Trophoblast cell (in vitro differentiated cells and primary cell): ENCODE measurements around the gene POU2F2.

Experiments
- DNase-seq, 2 donors: peaks; one replicate each; pipeline ENCODE4 v3.0.0-alpha.2; 2016
- H2AFZ ChIP-seq: 2 replicates; pipeline ENCODE4 v1.6.1; 2013; ENCODE audit warnings: low read length, moderate library complexity, mild to moderate bottlenecking; ENCODE audit not compliant: insufficient read depth, poor library complexity
- H2AK5ac ChIP-seq: 2 replicates; pipeline ENCODE4 v1.6.1; 2013; ENCODE audit warnings: mild to moderate bottlenecking, low read length
- H2BK120ac ChIP-seq: 2 replicates; pipeline ENCODE4 v1.6.1; 2013; ENCODE audit warnings: low read length, mild to moderate bottlenecking, moderate library complexity; ENCODE audit not compliant: insufficient read depth, poor library complexity
- H2BK12ac ChIP-seq: 2 replicates; pipeline ENCODE4 v1.6.1; 2013; ENCODE audit warnings: mild to moderate bottlenecking, low read length, moderate library complexity
- H2BK5ac ChIP-seq: 2 replicates; pipeline ENCODE4 v1.6.1; 2013; ENCODE audit warnings: low read length, low read depth, moderate library complexity, mild to moderate bottlenecking; ENCODE audit not compliant: poor library complexity
- H3K14ac ChIP-seq: 2 replicates; pipeline ENCODE4 v1.6.1; 2013; ENCODE audit warnings: mild to moderate bottlenecking, low read length
- H3K18ac ChIP-seq: 2 replicates; pipeline ENCODE4 v1.6.1; 2013; ENCODE audit warnings: mild to moderate bottlenecking, low read length
- H3K23ac ChIP-seq: 2 replicates; pipeline ENCODE4 v1.6.1; 2013; ENCODE audit warnings: low read length
- H3K27ac ChIP-seq: 2 replicates; pipeline ENCODE4 v1.5.1; 2013; ENCODE audit warnings: low read depth, mild to moderate bottlenecking, inconsistent platforms, low read length, moderate library complexity
- H3K27me3 ChIP-seq: 2 replicates; pipeline ENCODE4 v1.6.1; 2013; ENCODE audit warnings: inconsistent platforms, mild to moderate bottlenecking, low read length, moderate library complexity; ENCODE audit not compliant: insufficient read depth
- H3K36me3 ChIP-seq, 2 experiments: 1 replicate in 1 of 2; 2 replicates in 1 of 2; pipeline ENCODE4 v1.6.1; 2013; ENCODE audit warnings: low read length in 2 of 2, mild to moderate bottlenecking in 2 of 2, moderate library complexity in 1 of 2; ENCODE audit not compliant: insufficient read depth in 2 of 2, control insufficient read depth in 1 of 2
- H3K4ac ChIP-seq: 2 replicates; pipeline ENCODE4 v1.6.1; 2013; ENCODE audit warnings: low read depth, mild to moderate bottlenecking, low read length, moderate library complexity
- H3K4me1 ChIP-seq, 2 experiments: 1 replicate in 1 of 2; 2 replicates in 1 of 2; pipeline ENCODE4 v1.6.1; 2013; ENCODE audit warnings: low read length in 2 of 2, mild to moderate bottlenecking in 2 of 2, moderate library complexity in 1 of 2; ENCODE audit not compliant: insufficient read depth in 2 of 2, control insufficient read depth in 1 of 2
- H3K4me2 ChIP-seq: 2 replicates; pipeline ENCODE4 v1.6.1; 2013; ENCODE audit warnings: inconsistent platforms, mild to moderate bottlenecking, low read length, moderate library complexity
- H3K4me3 ChIP-seq: 2 replicates; pipeline ENCODE4 v1.5.1; 2013; ENCODE audit warnings: mild to moderate bottlenecking, low read depth, low read length, inconsistent platforms
- H3K79me1 ChIP-seq: one replicate; pipeline ENCODE4 v1.6.1; 2013; ENCODE audit warnings: low read length
- H3K79me2 ChIP-seq: 2 replicates; pipeline ENCODE4 v1.6.1; 2013; ENCODE audit warnings: low read length, mild to moderate bottlenecking; ENCODE audit not compliant: control insufficient read depth, insufficient read depth, poor library complexity
- H3K9ac ChIP-seq: 2 replicates; pipeline ENCODE4 v1.6.1; 2013; ENCODE audit warnings: mild to moderate bottlenecking, low read length
- H3K9me3 ChIP-seq: 2 replicates; pipeline ENCODE4 v1.6.1; 2013; ENCODE audit warnings: low read depth, mild to moderate bottlenecking, control low read depth, inconsistent platforms, low read length; ENCODE audit not compliant: insufficient read depth
- H4K12ac ChIP-seq: 2 replicates; pipeline ENCODE4 v1.6.1; 2013; ENCODE audit warnings: low read depth, mild to moderate bottlenecking, low read length, moderate library complexity
- H4K8ac ChIP-seq: 2 replicates; pipeline ENCODE4 v1.6.1; 2013; ENCODE audit warnings: low read depth, mild to moderate bottlenecking, low read length, moderate library complexity
- H4K91ac ChIP-seq: one replicate; pipeline ENCODE4 v1.6.1; 2013; ENCODE audit warnings: low read depth, mild to moderate bottlenecking, low read length, moderate library complexity
- WGBS: extraction: QIAGEN DNeasy Blood & Tissue Kit; methylation state at CpG from one replicate; pipeline ENCODE4 v1.1.7; 2013; ENCODE audit warnings: missing lambda C conversion rate; ENCODE audit not compliant: insufficient read length, insufficient coverage; ENCODE audit errors: extremely low coverage; 5-methylcytosine and 5-hydroxymethylcytosine counted together

POU2F2 gene

GRCh38 chr19:42114412-42114811 lies 17.8 kb downstream of the POU2F2 start:
- Histone ChIP-seq H3K18ac (no peak overlapping the region), H3K4me3 (no peak overlapping the region), H2AK5ac (no peak overlapping the region), H3K9ac (no peak overlapping the region), H3K27ac (no peak overlapping the region), H3K4ac (no peak overlapping the region), H3K79me1 (peaks cover 2% of the 10 kb centered on the region), H3K14ac (no peak overlapping the region), H2BK120ac (no peak overlapping the region), H3K4me1 (peaks cover 9 to 21% of the 10 kb centered on the region in 2 experiments), H3K4me2 (no peak overlapping the region), H3K9me3 (peaks cover 2% of the 10 kb centered on the region), H2BK5ac (no peak overlapping the region), H4K8ac (no peak overlapping the region), H2AFZ (no peak overlapping the region), H3K36me3 (no peaks in the 10 kb centered on the region), H4K91ac (peak overlapping the region; percentile 22), H3K79me2 (no peaks in the 10 kb centered on the region), H4K12ac (no peak overlapping the region), H2BK12ac (no peak overlapping the region), H3K27me3 (no peaks in the 10 kb centered on the region), H3K23ac (no peak overlapping the region)
- no CpG with 5 or more reads among the region's 7 CpGs for WGBS
- no peak for DNase-seq

- H4K12ac ChIP-seq, result no peak overlapping the region
- H2AK5ac ChIP-seq, result no peak overlapping the region
- no peak overlapping the region for H3K9ac ChIP-seq
- no peaks in the 10 kb centered on the region for H3K27me3 ChIP-seq
- WGBS, result no CpG with 5 or more reads among the region's 10 CpGs
- H3K79me1 ChIP-seq, result peaks cover 2% of the 10 kb centered on the region
- no peak overlapping the region for H3K4me3 ChIP-seq
- H3K4me1 ChIP-seq, result peaks cover 9 to 21% of the 10 kb centered on the region in 2 experiments
- peak overlapping the region; percentile 9 for H3K18ac ChIP-seq
- H2AFZ ChIP-seq, result no peak overlapping the region
- H3K14ac ChIP-seq, result peak overlapping the region; percentile 29
- peaks cover 2% of the 10 kb centered on the region for H3K9me3 ChIP-seq
- no peak overlapping the region for H2BK120ac ChIP-seq
- H4K91ac ChIP-seq, result peak overlapping the region; percentile 40
- DNase-seq, result peak; percentile 84 to 85
- H3K27ac ChIP-seq, result peak overlapping the region; percentile 62
- no peak overlapping the region for H2BK5ac ChIP-seq
- H4K8ac ChIP-seq, result no peak overlapping the region
- no peaks in the 10 kb centered on the region for H3K36me3 ChIP-seq
- peak overlapping the region; percentile 16 for H2BK12ac ChIP-seq
- H3K4me2 ChIP-seq, result peak overlapping the region; percentile 7
- no peak overlapping the region for H3K23ac ChIP-seq
- H3K79me2 ChIP-seq, result no peaks in the 10 kb centered on the region
- H3K4ac ChIP-seq, result no peak overlapping the region
Observed at GRCh38 chr19:42113641-42114348, 18.5 kb downstream of the POU2F2 start.

- no peak overlapping the region for H2BK5ac ChIP-seq
- H3K27ac ChIP-seq, result no peak overlapping the region
- peaks cover 2% of the 10 kb centered on the region for H3K79me1 ChIP-seq
- no peak overlapping the region for H3K23ac ChIP-seq
- H3K79me2 ChIP-seq, result no peaks in the 10 kb centered on the region
- H2AK5ac ChIP-seq, result no peak overlapping the region
- H3K18ac ChIP-seq, result no peak overlapping the region
- H4K91ac ChIP-seq, result no peak overlapping the region
- no peak overlapping the region for H3K4ac ChIP-seq
- no peak overlapping the region for H2BK120ac ChIP-seq
- no peak overlapping the region for H3K9ac ChIP-seq
- H3K9me3 ChIP-seq, result peaks cover 2% of the 10 kb centered on the region
- no peak overlapping the region for H4K8ac ChIP-seq
- peaks cover 9 to 21% of the 10 kb centered on the region in 2 experiments for H3K4me1 ChIP-seq
- H4K12ac ChIP-seq, result no peak overlapping the region
- no CpG with 5 or more reads among the region's 3 CpGs for WGBS
- no peak for DNase-seq
- no peak overlapping the region for H3K4me2 ChIP-seq
- H2AFZ ChIP-seq, result no peak overlapping the region
- no peak overlapping the region for H3K14ac ChIP-seq
- no peaks in the 10 kb centered on the region for H3K36me3 ChIP-seq
- H3K27me3 ChIP-seq, result no peaks in the 10 kb centered on the region
- no peak overlapping the region for H2BK12ac ChIP-seq
- H3K4me3 ChIP-seq, result no peak overlapping the region
Observed at GRCh38 chr19:42111811-42112210, 20.4 kb downstream of the POU2F2 start.

GRCh38 chr19:42111384-42111783 lies 20.9 kb downstream of the POU2F2 start:
- Histone ChIP-seq H3K14ac (no peak overlapping the region), H3K18ac (no peak overlapping the region), H3K79me2 (no peaks in the 10 kb centered on the region), H3K23ac (no peak overlapping the region), H3K4me1 (peaks cover 9 to 21% of the 10 kb centered on the region in 2 experiments), H2AK5ac (no peak overlapping the region), H2BK120ac (no peak overlapping the region), H4K8ac (no peak overlapping the region), H3K27ac (no peak overlapping the region), H3K4me3 (no peak overlapping the region), H2BK12ac (no peak overlapping the region), H2AFZ (no peak overlapping the region), H3K36me3 (no peaks in the 10 kb centered on the region), H3K9ac (no peak overlapping the region), H4K12ac (no peak overlapping the region), H3K79me1 (peaks cover 2% of the 10 kb centered on the region), H3K27me3 (no peaks in the 10 kb centered on the region), H3K9me3 (peaks cover under 1% of the 10 kb centered on the region), H3K4ac (no peak overlapping the region), H3K4me2 (no peak overlapping the region), H2BK5ac (no peak overlapping the region), H4K91ac (no peak overlapping the region)
- DNase-seq, result no peak
- no CpG with 5 or more reads among the region's 1 CpG for WGBS
